NCI-H2107 treated with DMSO at 0.1 percent for 48 hours (cell line): ENCODE data around the gene GAP43.
"Not testable (repeated sequence)": the region's sequence is repeated elsewhere in the genome, so short reads cannot be mapped to it uniquely, and the experiment has no call there.

Experiments used
- DNase-seq: peaks from one replicate; lab custom pipeline; 2025; ENCODE audit not compliant: unreplicated experiment; lab: John Stamatoyannopoulos, UW

The GAP43 gene

GRCh38 chr3:115695090-115695489, 71.8 kb downstream of the GAP43 start:
- DNase-seq: no peak

GRCh38 chr3:115697263-115698053, 74.1 kb downstream of the GAP43 start:
- no peak for DNase-seq

GRCh38 chr3:115698851-115699591, 75.7 kb downstream of the GAP43 start:
- no peak for DNase-seq

- DNase-seq: no peak
Observed at GRCh38 chr3:115699706-115700105, 76.4 kb downstream of the GAP43 start.

DNA sequence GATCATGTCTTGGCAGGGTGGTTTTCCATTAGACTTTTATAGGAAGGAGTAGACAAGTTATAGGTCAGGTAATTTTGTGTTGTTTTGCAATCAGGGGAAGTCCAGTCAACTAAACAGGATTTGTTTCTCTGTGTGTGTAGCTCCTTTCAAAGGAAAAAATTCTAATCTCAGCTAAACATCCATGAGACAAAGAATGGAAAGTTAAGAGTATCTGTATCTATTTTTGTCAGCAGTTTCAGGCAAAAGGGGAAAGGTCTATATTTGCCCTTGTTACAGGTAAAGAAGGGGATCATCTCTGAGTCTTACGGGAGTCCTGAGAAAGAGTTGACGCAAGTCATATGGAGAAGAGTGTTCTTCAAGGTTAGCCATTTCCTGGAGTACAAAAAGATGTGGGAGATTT, 79.3 kb downstream of the GAP43 start:
- DNase-seq: no peak

GRCh38 chr3:115704661-115705338, 81.5 kb downstream of the GAP43 start:
- no peak for DNase-seq

- DNase-seq: no peak
Observed at GRCh38 chr3:115706311-115706829, 83.1 kb downstream of the GAP43 start.

DNA sequence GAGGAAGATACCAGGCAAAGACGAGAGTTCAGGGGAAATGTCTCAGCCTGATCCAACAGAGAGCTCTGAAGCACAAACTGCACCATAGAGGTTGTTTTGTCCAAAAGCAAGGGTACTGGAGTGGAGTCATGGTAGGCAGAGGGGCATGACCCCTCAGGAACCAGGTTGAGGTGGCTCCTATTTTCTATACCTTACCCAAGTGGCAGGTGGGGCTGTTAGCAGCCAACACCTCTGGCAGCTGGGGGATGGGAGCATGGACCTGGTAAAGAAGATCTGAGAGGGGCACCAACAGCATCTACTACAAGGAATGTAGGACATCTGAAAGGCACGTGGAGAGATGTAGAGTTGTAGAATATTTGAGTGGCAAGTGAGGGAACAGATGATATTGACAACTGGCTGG, 85.2 kb downstream of the GAP43 start:
- no peak for DNase-seq

- DNase-seq: no peak
Observed at GRCh38 chr3:115709093-115709492, 85.8 kb downstream of the GAP43 start.

- no peak for DNase-seq
Observed at GRCh38 chr3:115709931-115710330, 86.6 kb downstream of the GAP43 start.

- no peak for DNase-seq
Observed at GRCh38 chr3:115710799-115711198, 87.5 kb downstream of the GAP43 start.

- DNase-seq: no peak
Observed at GRCh38 chr3:115712871-115713270, 89.6 kb downstream of the GAP43 start.

DNA sequence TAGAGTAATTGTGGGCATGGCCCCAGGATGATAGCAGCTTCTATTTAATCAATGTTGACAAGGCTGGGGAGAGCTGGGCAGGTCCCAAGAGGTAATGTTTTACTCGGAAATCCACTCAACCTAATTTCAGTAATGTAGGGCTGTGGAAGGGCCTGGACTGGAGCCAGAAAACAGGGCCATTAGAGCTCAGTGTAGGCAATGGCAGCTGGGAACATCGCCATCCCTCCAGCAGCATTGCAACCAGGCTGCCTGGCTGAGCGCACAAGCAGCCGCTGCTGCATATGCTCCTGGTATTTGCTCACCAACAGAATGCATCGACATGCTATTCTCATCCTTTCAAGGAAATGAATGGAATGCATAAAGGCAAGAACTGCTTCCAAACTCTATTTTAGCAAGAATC, 90.0 kb downstream of the GAP43 start:
- DNase-seq: peak; percentile 69

DNA sequence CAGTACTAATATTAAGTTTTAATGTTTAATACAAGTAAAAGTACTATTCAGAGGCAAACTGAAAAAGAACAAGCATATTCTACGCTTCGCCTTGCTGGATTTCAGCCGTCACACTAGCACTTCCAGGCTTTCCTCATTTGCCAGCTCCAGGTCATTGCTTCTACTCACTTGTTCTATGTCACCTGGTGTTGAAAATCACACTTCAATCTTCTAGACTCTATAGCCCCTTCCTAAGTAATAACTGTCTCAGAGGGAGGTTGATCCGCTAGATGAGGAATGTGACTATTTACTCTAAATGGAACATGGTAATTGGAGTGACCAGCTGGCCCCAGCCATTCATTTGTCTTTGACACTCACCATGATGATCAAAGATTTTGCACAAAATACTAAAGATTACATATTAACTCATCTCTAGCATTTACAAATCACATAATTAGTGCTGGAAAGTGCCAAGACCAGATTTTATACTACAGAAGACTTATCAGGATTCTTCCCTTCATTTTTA, 92.0 kb downstream of the GAP43 start:
- no peak for DNase-seq

DNA sequence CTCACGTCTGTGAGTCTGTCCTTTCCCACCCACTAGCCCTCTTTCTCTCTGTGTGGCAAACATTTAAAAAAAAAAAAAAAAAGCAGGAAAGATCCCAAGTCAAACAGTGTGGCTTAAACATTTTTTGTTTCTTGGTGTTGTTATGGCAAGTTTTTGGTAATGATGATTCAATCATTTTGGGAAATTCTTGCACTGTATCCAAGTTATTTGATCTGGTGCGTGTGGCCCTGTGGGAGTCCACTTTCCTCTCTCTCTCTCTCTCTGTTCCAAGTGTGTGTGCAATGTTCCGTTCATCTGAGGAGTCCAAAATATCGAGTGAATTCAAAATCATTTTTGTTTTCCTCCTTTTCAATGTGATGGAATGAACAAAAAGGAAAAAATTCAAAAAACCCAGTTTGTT, 97.7 kb downstream of the GAP43 start:
- DNase-seq: no peak

GRCh38 chr3:115725800-115726199, 102.5 kb downstream of the GAP43 start:
- no peak for DNase-seq

GRCh38 chr3:115727135-115727534, 103.8 kb downstream of the GAP43 start:
- no peak for DNase-seq

- DNase-seq: no peak
Observed at GRCh38 chr3:115728013-115728412, 104.7 kb downstream of the GAP43 start.

- not testable (repeated sequence) for DNase-seq
Observed at GRCh38 chr3:115736341-115736740, 113.0 kb downstream of the GAP43 start.

GRCh38 chr3:115741650-115742049, 118.3 kb downstream of the GAP43 start:
- no peak for DNase-seq

- DNase-seq: not testable (repeated sequence)
Observed at GRCh38 chr3:115744516-115744915, 121.2 kb downstream of the GAP43 start.
